ENCODE measurements around the gene CALCR.

DNA sequence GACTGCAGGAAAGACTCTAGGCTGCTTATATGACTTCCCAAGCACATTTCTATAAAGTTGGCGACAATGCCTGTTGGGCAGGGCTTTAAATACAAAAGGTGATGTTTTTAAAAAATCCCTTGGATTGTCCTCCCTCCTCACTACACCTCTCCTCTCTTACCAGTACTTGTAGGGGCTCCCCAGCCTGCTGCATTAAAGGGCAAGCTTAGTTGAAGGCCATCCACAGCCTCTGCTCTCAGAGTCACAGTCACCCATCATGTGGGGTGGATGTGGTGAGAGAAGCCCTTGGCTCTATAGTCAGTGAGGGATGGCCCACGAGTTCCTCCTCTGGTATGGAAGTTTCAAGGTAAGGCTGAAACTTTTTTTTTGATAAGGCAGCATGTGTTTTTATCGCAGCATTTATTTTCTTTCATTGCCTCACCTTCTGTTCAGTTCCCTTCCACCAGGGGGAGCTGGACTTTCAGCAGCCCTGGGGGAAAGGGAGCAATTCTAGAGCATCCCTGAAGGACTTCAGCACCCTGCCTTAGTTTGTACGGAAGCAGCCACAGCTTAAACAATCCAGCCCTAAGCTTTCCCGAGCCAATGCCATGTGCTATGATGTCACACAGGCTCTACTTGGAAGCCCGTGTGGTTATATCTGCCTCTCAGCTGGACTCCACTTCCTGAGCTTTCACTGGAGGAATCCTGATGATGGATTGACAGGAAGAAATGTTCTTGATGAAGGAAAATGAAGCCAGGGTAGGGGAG is 131.9 kb downstream of the CALCR start:
- TF ChIP-seq REST (IDR thresholded peaks at IDR 0.05; ENCODE audit: low read depth) (no peak), EZH2 (IDR thresholded peaks at IDR 0.05) (no peak), POLR2AphosphoS5 (IDR thresholded peaks at IDR 0.05; ENCODE audit: low read depth, low read length) (no peak), POLR2A (IDR thresholded peaks at IDR 0.05; ENCODE audit: borderline replicate concordance, extremely low read depth, insufficient read depth, insufficient read length) (no peak), SRF (IDR thresholded peaks at IDR 0.05; ENCODE audit: low read depth) (no peak), CTCF (IDR thresholded peaks at IDR 0.05 in 2 of 3, conservative IDR thresholded peaks at IDR 0.05 in 1 of 3; ENCODE audit: borderline replicate concordance in 1 of 3, insufficient read depth in 1 of 3, low read depth in 2 of 3, low read length in 2 of 3) (peak; percentile 46 to 92 (median 89); a peak in 5 of 6 replicates), ZNF274 (IDR thresholded peaks at IDR 0.05; ENCODE audit: low read depth, low read length) (no peak), EZH2phosphoT487 (IDR thresholded peaks at IDR 0.05; ENCODE audit: borderline replicate concordance) (no peak), SP1 (IDR thresholded peaks at IDR 0.05; ENCODE audit: low read depth) (no peak), YY1 (IDR thresholded peaks at IDR 0.05; ENCODE audit: extremely low read depth, insufficient replicate concordance, low read depth, low read length) (no peak), SIN3A (IDR thresholded peaks at IDR 0.05; ENCODE audit: low read depth) (no peak)
- TF ChIP-seq, protein P1, sequence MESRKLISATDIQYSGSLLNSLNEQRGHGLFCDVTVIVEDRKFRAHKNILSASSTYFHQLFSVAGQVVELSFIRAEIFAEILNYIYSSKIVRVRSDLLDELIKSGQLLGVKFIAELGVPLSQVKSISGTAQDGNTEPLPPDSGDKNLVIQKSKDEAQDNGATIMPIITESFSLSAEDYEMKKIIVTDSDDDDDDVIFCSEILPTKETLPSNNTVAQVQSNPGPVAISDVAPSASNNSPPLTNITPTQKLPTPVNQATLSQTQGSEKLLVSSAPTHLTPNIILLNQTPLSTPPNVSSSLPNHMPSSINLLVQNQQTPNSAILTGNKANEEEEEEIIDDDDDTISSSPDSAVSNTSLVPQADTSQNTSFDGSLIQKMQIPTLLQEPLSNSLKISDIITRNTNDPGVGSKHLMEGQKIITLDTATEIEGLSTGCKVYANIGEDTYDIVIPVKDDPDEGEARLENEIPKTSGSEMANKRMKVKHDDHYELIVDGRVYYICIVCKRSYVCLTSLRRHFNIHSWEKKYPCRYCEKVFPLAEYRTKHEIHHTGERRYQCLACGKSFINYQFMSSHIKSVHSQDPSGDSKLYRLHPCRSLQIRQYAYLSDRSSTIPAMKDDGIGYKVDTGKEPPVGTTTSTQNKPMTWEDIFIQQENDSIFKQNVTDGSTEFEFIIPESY (IDR thresholded peaks at IDR 0.05; ENCODE audit: extremely low read depth, insufficient replicate concordance, low read length): no peak
